Thymus (tissue), 11 donors: ENCODE measurements around the gene SIT1. TPM values are rescaled to one million over a fixed set of nuclear protein-coding genes. Genes with fewer than 3 reads are reported as not detected.

ENCODE experiments used
- DNase-seq, 9 donors: peaks; one replicate each; pipeline ENCODE4 v3.0.0-alpha.2; 2013; ENCODE audit warnings: low spot score in 9 of 9, low read depth in 6 of 9, missing footprints in 1 of 9
- H3K27ac ChIP-seq, 2 donors: one replicate each; pipeline ENCODE4 v1.5.1; 2013; ENCODE audit warnings: control low read depth in 1 of 2, low read depth in 1 of 2, low read length in 1 of 2, mild to moderate bottlenecking in 1 of 2, moderate library complexity in 1 of 2
- H3K27me3 ChIP-seq, 2 donors: one replicate each; pipeline ENCODE4 v1.5.1; 2013; ENCODE audit warnings: low read length in 1 of 2; ENCODE audit not compliant: control insufficient read depth in 2 of 2, insufficient read depth in 1 of 2
- H3K36me3 ChIP-seq, 2 donors: one replicate each; pipeline ENCODE4 v1.5.1; 2013; ENCODE audit warnings: low read length in 1 of 2, mild to moderate bottlenecking in 1 of 2, moderate library complexity in 1 of 2; ENCODE audit not compliant: control insufficient read depth in 2 of 2, insufficient read depth in 2 of 2
- H3K4me1 ChIP-seq, 2 donors: one replicate each; pipeline ENCODE4 v1.5.1; 2013; ENCODE audit warnings: low read length in 2 of 2; ENCODE audit not compliant: control insufficient read depth in 2 of 2, insufficient read depth in 2 of 2
- H3K4me3 ChIP-seq, 2 donors: one replicate each; pipeline ENCODE4 v1.5.1; 2013; ENCODE audit warnings: low read length in 2 of 2, control low read depth in 1 of 2, mild to moderate bottlenecking in 1 of 2
- H3K9me3 ChIP-seq, 2 donors: one replicate each; pipeline ENCODE4 v1.5.1; 2013; ENCODE audit warnings: low read length in 1 of 2, mild to moderate bottlenecking in 1 of 2; ENCODE audit not compliant: control insufficient read depth in 2 of 2, insufficient read depth in 1 of 2
- WGBS: extraction: QIAGEN DNeasy Blood & Tissue Kit; methylation state at CpG from one replicate; pipeline ENCODE4 v1.1.7; 2013; 5-methylcytosine and 5-hydroxymethylcytosine counted together
- polyA plus RNA-seq: library from polyadenylated mRNA; stranded (reverse); fragments of 200-250 nt; gene quantifications from one replicate; pipeline ENCODE4 v1.2.3, GENCODE V29; 2013
- total RNA-seq: library from RNA; stranded (reverse); fragments of 120-200 nt; gene quantifications from one replicate; pipeline ENCODE4 v1.2.4, GENCODE V29; 2013
- donor health status: healthy.

The SIT1 gene
- total and polyA plus RNA-seq, 2 donors, result 42.2 to 174 TPM

GRCh38 chr9:35691334-35691650 lies 40.6 kb upstream of the SIT1 start:
- 45% methylated on average over 10 of the region's 10 CpGs for WGBS
- H3K27ac ChIP-seq, result peak overlapping the region in 1 of 2 donors; percentile 49
- DNase-seq, result no peak
- H3K4me3 ChIP-seq, result peak overlapping the region; percentile 77 to 79
- peaks cover 4 to 8% of the 10 kb centered on the region in 2 donors for H3K36me3 ChIP-seq
- peaks cover 2 to 49% of the 10 kb centered on the region in 2 donors for H3K4me1 ChIP-seq
- no peaks in the 10 kb centered on the region for H3K9me3 ChIP-seq
- H3K27me3 ChIP-seq, result peaks cover 0 to 29% of the 10 kb centered on the region in 2 donors

DNA sequence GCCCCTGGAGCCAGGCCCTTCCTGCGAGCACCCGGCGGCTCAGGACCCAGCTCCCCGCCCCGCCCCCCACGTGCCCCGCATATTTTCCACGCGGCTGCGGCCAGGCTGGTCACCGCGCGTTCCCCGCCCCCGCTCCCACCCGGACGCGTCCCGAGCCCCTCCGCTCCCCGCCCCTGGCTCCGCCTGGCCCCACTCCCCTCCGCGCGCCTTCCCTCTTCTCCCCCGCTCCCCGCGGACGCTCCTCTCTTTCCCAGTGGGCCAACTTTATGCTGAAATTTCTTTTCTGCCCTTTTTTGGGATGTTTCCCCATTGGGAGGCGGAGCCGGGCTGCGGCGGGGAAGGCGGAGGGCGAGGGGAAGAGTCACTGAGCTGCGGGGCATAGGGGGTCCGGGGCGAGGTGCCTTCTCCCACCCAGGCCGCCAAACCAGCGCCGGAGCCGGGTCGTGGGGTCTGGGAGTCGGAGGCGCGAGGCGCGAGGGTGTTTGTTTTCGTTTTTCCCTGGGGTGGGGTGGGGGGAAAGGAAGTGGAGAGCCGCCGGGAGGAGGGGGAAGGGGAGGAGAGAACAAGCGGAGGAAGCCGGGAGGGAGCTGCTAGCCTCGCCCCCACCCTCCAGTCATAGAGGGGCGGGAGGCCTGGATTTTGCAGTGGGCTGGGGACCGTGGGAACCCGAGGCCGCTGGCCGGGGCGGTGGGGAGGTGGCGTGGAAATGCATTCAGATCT lies 40.0 kb upstream of the SIT1 start:
- DNase-seq, result peak in 4 of 9 donors; percentile 31 to 64 (median 38)
- 2% methylated on average over 61 of the region's 61 CpGs for WGBS
- Histone ChIP-seq H3K27ac (peak overlapping the region; percentile 58 to 82), H3K27me3 (peaks cover 0 to 29% of the 10 kb centered on the region in 2 donors), H3K4me3 (peak overlapping the region; percentile 77 to 79), H3K36me3 (peaks cover 0 to 3% of the 10 kb centered on the region in 2 donors), H3K9me3 (no peaks in the 10 kb centered on the region), H3K4me1 (peaks cover 2 to 52% of the 10 kb centered on the region in 2 donors)

GRCh38 chr9:35690294-35690613 lies 39.5 kb upstream of the SIT1 start:
- peak in 1 of 9 donors; percentile 16 for DNase-seq
- 3% methylated on average over 21 of the region's 21 CpGs for WGBS
- H3K36me3 ChIP-seq, result no peaks in the 10 kb centered on the region
- no peak overlapping the region for H3K27ac ChIP-seq
- H3K4me3 ChIP-seq, result peak overlapping the region; percentile 40 to 79
- H3K4me1 ChIP-seq, result peaks cover 2 to 52% of the 10 kb centered on the region in 2 donors
- H3K9me3 ChIP-seq, result no peaks in the 10 kb centered on the region
- H3K27me3 ChIP-seq, result peaks cover 0 to 29% of the 10 kb centered on the region in 2 donors

DNA sequence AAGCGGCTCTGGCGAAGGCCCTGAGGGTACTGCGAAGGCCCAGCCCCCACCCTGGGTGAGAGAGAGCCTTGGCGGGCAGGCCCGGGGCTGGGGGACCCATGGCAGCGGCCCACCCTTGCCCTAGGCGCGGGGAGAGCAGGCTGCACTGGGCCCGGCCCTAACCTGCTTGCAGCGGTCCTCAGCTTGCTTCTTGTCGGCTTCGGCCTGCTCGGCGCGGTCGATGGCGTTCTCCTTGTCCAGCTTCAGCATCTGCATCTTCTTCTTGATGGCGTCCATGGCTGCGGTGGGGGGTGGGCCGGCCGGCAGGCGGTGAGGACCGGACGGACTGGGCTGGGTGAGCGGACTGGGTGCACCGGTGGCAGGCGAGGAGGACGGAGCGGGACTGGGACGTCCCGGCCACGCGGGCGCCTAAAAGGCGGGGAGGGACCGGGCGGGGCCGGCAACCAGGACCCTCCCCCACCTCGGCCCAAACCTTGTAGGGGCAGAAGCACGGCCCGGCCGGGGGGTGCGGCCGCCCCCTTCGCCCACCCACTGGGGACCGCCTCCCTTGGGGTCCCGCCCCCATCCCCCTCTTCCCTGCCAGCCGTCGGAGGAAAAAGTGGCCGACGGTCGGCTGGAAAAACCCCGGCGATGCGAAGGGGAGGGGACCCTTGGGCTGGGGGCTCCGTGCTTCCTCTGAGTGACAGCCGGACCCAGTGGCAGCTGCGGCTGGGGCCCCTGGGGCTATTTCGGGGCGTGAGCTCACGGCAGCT lies 39.0 kb upstream of the SIT1 start, which contains the start of gene TPM2:
Gene TPM2 (minus strand): TSS at position 384 of the 752 bp plus-strand sequence. CDS start 108 bp downstream, at position 276.
- peaks cover 0 to 2% of the 10 kb centered on the region in 2 donors for H3K36me3 ChIP-seq
- H3K4me1 ChIP-seq, result peaks cover 2 to 52% of the 10 kb centered on the region in 2 donors
- H3K27ac ChIP-seq, result peak within 1 kb of the TSS; percentile 58 to 82
- WGBS, result 53% methylated on average over 61 of the region's 61 CpGs
- DNase-seq, result peak in 1 of 9 donors; percentile 4
- H3K27me3 ChIP-seq, result peaks cover 0 to 29% of the 10 kb centered on the region in 2 donors
- H3K9me3 ChIP-seq, result no peaks in the 10 kb centered on the region
- peak within 1 kb of the TSS; percentile 77 to 79 for H3K4me3 ChIP-seq

GRCh38 chr9:35688558-35689541 lies 38.1 kb upstream of the SIT1 start:
- peak overlapping the region in 1 of 2 donors; percentile 10 for H3K4me3 ChIP-seq
- peaks cover 0 to 29% of the 10 kb centered on the region in 2 donors for H3K27me3 ChIP-seq
- DNase-seq, result no peak
- peak overlapping the region in 1 of 2 donors; percentile 11 for H3K27ac ChIP-seq
- H3K9me3 ChIP-seq, result no peaks in the 10 kb centered on the region
- peaks cover 0 to 2% of the 10 kb centered on the region in 2 donors for H3K36me3 ChIP-seq
- H3K4me1 ChIP-seq, result peaks cover 2 to 52% of the 10 kb centered on the region in 2 donors
- WGBS, result 94% methylated on average over 12 of the region's 12 CpGs

- Histone ChIP-seq H3K27me3 (peaks cover 0 to 29% of the 10 kb centered on the region in 2 donors), H3K36me3 (peaks cover 0 to 2% of the 10 kb centered on the region in 2 donors), H3K4me3 (no peak overlapping the region), H3K9me3 (no peaks in the 10 kb centered on the region), H3K4me1 (peaks cover 2 to 52% of the 10 kb centered on the region in 2 donors), H3K27ac (no peak overlapping the region)
- WGBS, result 96% methylated on average over 2 of the region's 2 CpGs
- DNase-seq, result no peak
These were observed 37.3 kb upstream of the SIT1 start for GRCh38 chr9:35687972-35688557.

- H3K36me3 ChIP-seq, result peaks cover 0 to 2% of the 10 kb centered on the region in 2 donors
- H3K27ac ChIP-seq, result peak overlapping the region in 1 of 2 donors; percentile 87
- peaks cover 2 to 52% of the 10 kb centered on the region in 2 donors for H3K4me1 ChIP-seq
- no peak for DNase-seq
- H3K27me3 ChIP-seq, result peaks cover 0 to 29% of the 10 kb centered on the region in 2 donors
- 93% methylated on average over 2 of the region's 2 CpGs for WGBS
- no peak overlapping the region for H3K4me3 ChIP-seq
- H3K9me3 ChIP-seq, result no peaks in the 10 kb centered on the region
These were observed 36.6 kb upstream of the SIT1 start for GRCh38 chr9:35687306-35687705.
